Measurements from ENCODE around the gene HTRA3.

HTRA3 gene

DNA sequence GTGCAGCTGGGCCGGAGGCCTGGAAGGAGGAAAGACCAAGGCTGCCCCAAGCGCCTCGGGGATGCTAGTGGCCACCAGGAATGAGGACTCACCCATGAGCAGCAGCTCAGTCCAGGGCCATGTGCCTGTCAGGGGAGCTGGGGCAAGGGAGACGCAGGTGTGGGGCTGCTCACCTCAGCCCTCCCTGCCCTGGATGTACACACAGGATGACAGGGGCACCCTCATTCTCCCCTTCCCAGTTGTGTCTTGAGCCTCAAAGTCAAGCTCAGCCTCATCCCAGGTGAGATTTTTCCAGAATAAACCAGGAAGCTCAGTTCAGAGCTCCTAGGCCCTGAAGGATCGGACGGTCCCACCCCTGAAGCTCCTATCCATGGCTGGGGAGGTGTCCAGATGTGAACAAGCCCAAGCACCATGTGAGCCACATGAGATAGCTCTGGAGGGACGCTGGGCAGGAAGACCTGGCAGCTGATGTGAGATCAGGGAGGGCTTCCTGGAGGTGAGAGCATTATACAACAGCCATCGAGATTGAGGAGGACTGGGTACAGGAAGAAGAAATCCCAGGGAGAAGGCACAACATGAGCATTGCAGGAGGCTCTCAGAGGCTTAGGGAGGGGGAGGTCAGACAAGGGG is 23.0 kb downstream of the HTRA3 start:
- DNase-seq (ENCODE audit: low spot score) = no peak

DNA sequence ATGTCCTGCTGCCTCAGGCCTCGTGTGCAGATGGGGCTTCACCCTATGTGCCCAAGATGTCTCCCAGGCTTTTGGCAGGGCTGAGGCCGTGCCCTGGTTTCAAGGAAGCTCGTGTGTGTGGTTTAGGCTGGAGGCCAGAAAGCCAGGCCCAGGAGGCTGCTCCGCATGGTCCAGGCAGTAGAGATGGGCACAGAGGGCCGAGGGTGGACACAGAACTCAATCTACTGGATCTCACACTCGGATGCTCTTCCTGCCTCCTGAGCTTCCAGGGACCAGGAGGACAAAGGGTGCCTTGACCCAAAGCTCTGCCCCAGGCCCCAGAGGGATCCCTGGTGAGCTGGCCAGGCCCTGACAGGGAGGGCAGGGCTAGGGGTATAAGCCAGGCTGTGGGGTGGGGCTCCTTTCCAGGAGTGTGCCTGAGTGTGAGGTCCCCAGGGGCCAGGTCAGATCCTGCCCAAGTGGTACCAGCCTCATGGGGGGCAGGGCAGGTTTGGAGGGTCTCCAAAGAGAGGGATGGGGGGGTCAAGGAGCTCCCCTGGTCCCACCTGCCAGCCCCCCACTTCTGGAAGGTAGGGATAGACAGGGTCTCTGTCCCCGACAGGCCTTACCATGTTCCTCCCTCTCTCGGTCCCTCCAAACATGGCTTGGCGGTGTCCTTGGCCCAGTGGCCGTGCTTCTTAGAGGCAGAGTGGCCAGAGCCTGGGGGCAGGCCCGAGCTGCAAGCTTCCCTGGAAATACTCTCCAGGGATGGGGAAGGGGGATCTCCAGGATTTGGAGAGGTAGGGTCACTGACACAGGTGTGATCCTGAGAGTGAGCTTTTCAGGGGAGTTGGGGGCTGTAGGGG is 23.8 kb downstream of the HTRA3 start:
- DNase-seq (ENCODE audit: low spot score) = no peak

DNA sequence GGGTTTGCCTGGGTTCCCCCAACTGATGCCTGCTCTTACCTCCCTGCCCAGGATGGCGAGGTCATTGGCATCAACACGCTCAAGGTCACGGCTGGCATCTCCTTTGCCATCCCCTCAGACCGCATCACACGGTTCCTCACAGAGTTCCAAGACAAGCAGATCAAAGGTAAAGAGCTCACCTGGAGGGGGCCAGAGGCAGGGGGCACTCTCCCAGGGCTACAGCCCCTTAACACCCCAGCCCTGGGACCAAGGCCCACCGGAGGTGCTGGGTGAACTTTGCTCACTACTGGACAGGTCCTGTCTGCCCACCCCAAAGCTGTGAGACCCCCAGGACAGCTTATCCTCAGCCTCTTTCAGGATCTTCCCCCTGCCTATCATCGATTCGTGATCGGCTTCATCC is 24.5 kb downstream of the HTRA3 start:
- DNase-seq (ENCODE audit: low spot score) = no peak

DNA sequence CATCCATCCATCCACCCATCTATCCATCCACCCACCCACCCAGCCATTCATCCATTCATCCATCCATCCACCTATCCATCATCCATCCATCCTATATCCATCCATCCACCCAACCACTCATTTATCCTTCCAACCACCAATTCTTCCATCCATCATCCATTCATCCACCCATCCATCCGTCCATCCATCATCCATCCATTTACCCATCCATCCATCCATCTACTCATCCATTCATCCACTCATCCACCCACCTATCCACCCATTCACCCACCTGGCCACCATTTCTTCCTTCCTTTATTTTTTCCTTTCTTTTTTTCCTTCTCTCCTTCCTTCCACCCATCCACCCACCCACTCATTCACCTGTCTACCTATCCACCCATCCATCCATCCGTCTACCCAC is 25.2 kb downstream of the HTRA3 start:
- no peak for DNase-seq (ENCODE audit: low spot score)

DNA sequence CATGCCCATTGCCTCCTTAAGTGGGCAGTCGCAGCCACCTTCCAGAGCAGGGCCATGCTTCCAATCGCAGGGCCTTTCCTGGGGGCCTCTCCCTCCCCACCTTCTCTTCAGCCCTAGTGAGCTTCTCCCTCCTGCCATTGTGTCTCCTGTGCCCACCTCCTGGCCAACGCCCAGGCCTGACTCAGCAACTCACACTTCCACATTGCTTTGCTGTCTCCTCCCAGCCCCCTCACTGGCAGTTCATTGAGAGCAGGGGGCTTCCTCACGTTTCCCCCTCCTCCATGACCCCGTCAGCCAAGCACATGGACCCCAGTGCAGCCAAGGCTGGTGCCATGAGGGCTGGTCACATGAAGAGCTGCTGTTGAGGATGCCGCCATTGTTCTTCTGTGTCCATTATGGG is 25.9 kb downstream of the HTRA3 start:
- DNase-seq (ENCODE audit: low spot score) = no peak

DNA sequence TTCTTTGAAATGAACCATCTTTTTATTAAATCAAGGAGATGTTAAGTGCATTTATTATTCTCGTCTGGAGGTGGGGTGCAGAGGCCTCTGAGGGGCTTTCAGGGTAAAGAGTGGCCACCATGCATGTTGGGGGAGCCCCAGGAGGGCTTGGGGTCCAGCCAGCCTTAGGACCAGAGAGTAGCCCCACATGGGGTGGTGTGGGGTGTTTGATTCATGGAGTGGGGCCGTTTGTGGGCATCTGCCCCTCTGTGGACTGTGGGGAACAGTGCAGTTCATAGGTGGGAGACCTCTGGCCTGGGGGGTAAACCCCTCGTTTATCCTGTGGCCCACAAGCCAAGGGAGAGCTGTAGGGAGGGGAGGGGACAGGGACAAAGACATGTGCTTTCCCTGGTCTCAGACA is 26.9 kb downstream of the HTRA3 start:
- no peak for DNase-seq (ENCODE audit: low spot score)

DNA sequence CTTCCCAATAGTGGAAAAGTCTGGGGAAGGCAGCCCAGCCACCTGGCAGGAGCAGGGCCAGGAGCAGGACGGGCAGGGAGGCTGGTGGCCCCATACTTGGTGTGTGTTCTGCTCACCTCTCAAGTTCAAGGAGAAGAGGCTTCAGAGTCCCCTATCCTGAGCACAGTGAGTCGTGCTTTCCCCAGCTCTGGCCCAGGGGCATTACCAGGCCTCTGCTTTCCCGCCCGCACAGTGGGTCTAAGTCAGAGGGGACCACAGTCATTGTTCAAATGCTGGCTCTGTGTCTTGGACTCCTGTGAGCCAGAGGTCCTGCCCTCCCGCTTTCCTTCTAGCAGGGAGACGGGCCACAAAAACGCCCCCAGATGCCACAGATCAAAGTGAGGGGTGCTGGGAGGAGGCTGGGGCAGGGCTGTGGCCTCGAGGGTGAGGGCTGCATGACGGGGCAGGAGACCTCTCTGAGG is 27.6 kb downstream of the HTRA3 start:
- no peak for DNase-seq (ENCODE audit: low spot score)

DNA sequence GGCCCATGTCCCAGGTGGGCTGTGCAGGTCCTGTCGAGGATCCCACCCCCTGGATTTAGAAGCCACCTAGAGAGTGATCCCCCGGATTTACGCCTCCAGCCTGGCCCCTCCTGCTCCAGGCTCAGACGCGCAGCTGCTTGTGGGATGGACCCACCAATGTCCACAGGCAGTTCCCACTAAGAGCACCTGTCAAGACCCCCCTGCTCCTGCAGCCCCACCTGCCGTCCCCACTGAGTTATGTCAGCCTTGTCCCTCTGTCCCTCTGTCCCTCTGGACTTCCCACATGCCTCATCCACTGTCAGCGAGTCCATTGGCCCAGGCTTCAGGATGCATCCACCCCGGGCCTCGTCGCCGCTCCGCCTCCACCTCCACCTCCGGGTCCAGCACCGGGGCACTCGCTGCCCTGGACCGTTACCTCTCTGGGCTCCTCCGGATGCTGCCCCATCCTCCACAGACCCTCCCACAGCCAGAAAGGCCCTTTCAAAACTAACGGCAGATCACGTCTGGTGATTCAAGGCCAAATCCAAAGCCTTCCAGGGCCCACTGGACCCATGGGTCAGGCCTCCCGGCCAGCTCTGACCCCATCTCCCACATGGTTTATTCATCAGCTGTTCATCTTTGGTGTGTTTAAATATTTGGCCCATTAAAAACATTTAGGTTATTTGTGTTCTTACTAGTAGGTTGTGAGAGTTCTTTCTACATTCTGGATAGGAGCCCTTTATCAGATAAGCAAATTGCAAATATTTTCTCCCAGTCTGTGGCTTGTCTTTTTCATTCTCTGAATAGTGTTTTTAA is 28.3 kb downstream of the HTRA3 start:
- DNase-seq (ENCODE audit: low spot score) = no peak

DNA sequence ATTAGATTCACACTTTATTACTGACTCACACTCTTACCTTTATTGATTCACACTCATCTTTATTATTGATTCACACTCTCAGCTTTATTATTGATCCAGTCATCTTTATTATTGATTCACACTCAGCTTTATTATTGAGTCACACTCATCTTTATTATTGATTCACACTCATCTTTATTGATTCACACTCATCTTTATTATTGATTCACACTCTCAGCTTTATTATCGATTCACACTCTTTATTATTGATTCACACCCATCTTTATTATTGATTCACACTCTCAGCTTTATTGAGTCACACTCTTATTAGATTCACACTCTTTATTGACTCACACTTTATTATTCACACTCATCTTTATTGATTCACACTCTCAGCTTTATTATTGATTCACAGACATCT is 31.3 kb downstream of the HTRA3 start:
- no peak for DNase-seq (ENCODE audit: low spot score)

DNA sequence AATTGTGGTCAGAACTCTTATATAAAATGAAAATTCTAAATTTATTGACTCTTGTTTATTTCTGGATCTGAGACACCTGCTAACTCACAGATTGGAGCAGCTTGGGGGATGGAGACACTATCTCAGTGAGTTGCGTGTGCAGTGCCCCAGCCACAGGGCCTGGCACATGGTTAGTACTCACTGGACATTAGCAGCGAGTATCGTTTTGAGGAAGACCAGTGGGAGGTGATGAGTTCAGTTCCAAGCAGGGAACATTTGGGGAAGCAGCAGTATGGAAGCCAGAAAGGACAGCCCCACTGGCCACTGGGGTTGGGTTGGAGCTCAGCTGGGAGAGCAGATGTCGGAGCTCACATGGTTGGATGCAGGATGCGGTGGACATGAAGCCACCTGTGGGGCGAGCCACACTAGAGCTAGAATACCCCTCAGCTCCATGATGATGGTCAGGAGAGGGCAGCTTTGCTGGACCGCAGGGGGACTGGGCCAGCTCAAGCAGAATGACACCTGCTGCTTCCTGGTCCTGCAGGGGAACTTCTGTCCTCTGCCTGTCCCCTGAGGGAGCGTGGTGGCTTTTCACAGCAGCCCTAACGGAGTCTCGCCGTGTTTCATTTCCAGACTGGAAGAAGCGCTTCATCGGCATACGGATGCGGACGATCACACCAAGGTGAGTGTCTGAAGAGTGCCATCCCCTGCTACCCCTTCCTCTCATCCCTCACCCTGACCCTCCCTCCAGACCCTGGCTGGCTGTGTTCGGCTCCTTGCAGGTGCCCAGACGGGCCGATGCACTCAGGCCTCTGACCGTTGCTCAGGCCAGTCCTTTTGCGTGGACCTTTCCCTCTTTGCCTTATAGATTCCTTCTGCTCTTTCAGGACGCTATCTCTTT is 32.5 kb downstream of the HTRA3 start:
- no peak for DNase-seq (ENCODE audit: low spot score)

DNA sequence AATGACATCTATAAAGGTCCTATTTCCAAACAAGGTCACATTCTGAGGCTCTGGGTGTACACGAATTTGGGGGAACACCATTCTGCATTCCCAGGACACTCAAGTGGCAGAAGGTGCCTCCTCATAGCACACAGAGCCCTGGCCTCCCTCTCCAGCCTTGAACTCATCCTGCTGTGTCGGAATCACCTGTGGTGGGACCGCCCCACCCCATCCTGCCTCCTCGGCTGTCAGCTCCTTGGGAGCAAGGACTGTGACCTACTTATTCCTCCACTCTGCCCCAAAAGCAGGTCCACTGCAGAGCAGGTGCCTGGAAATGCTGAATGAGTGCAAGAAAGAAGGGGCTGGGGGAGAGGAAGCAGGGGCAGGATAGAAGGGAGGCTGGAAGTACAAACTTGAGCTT is 33.5 kb downstream of the HTRA3 start:
- no peak for DNase-seq (ENCODE audit: low spot score)

DNA sequence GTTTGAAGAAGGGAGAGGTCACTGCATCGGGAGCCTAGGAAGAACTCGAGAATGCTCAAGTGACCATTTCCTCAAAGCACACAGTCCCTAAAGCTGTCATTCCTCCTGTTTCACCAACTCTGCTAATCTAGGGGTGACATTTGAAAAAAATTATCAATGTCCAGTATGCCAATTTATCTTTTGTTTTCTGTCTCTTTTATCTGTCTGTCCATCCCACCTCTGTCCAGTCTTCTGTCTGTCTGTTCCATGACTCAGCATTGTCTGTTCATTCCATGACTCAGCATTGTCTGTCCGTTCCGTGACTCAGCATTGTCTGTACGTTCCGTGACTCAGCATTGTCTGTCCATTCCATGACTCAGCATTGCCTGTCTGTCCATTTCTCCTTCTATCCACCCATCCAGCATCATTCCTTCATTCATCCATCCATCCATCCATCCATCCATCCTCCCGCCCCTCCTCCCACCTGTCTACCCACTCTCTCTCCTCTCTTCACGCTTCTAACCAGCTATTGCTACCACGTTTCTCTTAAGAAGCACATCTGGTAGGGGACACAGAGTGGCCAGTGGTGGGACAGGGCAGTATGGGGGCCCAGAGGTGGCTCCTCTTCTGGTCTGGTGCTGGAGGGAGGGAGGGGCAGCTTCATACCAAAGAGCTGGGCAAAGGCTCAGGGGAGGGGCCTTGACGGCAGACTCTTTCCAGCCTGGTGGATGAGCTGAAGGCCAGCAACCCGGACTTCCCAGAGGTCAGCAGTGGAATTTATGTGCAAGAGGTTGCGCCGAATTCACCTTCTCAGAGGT is 34.1 kb downstream of the HTRA3 start:
- no peak for DNase-seq (ENCODE audit: low spot score)

DNA sequence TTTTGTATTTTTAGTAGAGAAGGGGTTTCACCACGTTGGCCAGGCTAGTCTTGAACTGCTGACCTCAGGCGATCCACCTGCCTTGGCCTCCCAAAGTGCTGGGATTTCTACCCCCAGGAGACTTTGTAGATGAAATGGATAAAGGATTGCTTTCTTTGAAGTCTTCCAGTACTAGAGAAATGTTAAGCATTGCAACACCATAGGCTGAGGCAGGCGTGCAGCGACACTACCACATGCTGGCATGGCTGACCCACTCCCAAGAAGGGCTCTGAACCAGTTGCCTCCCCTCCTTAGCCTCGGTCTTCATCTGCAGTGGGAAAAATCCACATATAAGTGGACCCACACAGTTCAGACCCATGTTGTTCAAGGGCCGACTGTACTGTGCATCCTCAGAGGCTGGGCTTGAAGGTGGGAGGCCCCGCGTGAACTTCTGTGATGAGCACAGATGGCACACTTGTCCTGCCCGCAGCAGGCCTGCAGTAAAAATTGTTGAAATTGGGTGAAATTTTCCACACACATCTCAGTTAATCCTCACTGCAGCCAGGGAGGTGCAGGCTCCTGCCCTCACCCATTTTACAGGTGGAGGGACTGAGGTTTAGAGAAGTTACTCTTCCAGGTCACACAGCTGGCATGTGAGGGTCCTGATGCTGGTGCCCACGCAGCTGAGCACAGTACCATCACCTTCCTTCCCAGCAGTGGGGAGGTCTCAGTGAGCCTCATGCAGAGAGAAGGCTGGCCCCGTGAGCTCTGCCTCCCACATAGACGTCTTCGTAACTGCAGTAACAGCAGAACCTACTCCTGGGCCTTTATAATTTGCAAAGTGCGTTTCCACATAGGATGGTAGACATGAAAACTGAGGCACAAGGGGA is 35.5 kb downstream of the HTRA3 start:
- no peak for DNase-seq (ENCODE audit: low spot score)

DNA sequence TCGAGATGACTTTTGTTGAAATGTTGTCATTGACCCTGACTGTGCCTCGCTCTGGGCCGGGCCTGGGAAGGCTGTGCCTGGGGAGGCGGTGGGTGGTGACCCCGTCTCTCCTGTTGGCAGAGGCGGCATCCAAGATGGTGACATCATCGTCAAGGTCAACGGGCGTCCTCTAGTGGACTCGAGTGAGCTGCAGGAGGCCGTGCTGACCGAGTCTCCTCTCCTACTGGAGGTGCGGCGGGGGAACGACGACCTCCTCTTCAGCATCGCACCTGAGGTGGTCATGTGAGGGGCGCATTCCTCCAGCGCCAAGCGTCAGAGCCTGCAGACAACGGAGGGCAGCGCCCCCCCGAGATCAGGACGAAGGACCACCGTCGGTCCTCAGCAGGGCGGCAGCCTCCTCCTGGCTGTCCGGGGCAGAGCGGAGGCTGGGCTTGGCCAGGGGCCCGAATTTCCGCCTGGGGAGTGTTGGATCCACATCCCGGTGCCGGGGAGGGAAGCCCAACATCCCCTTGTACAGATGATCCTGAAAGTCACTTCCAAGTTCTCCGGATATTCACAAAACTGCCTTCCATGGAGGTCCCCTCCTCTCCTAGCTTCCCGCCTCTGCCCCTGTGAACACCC is 36.4 kb downstream of the HTRA3 start:
- no peak for DNase-seq (ENCODE audit: low spot score)

DNA sequence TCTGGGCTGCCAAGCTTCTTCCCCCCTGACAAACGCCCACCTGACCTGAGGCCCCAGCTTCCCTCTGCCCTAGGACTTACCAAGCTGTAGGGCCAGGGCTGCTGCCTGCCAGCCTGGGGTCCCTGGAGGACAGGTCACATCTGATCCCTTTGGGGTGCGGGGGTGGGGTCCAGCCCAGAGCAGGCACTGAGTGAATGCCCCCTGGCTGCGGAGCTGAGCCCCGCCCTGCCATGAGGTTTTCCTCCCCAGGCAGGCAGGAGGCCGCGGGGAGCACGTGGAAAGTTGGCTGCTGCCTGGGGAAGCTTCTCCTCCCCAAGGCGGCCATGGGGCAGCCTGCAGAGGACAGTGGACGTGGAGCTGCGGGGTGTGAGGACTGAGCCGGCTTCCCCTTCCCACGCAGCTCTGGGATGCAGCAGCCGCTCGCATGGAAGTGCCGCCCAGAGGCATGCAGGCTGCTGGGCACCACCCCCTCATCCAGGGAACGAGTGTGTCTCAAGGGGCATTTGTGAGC is 37.0 kb downstream of the HTRA3 start:
- peak; percentile 52 for DNase-seq (ENCODE audit: low spot score)

DNA sequence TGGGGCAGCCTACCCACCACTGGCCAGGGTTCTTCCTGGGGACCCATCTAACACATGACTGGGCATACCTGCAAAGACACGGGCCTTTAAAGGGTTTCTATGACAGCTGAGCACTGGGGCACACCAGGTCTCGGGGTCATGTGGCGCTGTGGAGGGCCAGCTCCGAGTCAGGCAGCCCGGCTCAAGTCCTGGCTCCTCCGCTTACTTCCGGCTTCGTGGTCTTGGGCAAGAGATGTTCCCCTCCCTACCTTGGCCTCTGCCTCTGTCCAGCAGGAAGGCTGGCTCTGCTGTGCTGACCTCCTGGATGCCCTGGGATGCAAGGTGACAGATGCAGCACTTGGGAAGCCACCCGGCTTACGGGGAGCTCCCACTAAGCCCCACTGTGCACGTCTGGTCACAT is 37.6 kb downstream of the HTRA3 start:
- DNase-seq (ENCODE audit: low spot score) = no peak

DNA sequence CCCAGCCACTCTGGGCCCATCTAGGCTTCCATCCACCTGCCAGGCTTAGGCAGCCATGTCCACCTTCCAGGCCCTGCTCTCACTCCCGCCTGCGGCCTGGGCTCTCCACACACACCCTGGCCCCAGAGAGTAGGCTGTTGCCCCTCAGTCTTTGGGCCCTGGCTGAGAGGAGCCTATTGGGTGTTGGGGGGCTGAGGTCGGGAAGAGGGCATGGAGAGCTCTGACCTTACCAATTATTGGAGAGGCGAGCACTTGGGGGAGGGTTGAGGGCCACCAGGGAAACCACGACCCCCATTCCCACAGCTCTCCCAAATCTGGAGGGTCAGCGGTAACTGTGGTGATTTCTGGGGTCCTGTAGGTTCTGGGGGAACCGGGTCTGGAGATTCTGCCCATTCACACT is 38.2 kb downstream of the HTRA3 start:
- DNase-seq (ENCODE audit: low spot score) = no peak

DNA sequence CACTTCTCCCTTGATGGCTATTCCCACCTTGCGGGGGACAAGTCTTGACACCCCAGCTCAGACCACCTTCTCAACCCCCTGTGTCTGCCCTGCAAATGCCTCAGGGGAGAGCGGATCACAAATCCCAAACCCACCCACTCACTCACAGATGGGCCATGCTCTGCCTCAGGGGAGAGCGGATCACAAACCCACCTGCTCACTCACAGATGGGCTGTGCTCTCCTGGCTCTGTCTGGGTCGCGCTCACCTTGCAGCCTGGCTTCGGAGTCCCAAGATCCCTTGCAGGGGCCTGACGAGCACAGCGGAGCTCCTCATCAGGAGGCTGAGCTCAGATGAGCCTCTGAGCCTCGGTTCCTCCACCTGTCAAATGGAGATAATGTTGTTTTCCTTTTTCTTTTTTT is 38.6 kb downstream of the HTRA3 start:
- DNase-seq (ENCODE audit: low spot score) = no peak

Data from iPS-NIHi11 (cell line).